HG02943 (cell line): ENCODE data around the gene SKIC3.

Source experiments
- ATAC-seq: cut with Tn5 transposase; IDR thresholded peaks from one replicate; pipeline ENCODE4 v1.9.1; 2021; ENCODE audit warnings: mild to moderate bottlenecking, low read depth, moderate library complexity; ENCODE audit not compliant: unreplicated experiment

SKIC3 gene

DNA sequence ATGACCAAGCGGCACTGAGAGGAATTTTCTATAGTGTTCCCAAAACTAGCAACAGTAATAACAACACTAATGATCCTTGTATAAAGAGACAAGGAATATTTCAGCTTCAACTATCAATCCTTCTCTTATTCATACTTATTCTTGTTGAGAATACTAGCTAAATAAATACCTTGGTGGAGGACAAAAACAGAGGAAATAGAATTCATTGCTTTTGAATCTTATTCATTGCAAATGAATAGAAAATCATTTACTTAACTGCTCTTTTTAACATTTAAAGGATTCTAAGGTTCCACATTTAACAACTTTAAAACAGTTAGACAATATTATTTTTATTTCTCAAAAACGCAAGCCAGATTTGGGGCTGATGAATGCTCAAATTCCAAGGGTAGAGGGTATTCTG lies 22.4 kb downstream of the SKIC3 start:
- ATAC-seq: no peak

GRCh38 chr5:95531491-95531890 lies 23.3 kb downstream of the SKIC3 start:
- no peak for ATAC-seq

DNA sequence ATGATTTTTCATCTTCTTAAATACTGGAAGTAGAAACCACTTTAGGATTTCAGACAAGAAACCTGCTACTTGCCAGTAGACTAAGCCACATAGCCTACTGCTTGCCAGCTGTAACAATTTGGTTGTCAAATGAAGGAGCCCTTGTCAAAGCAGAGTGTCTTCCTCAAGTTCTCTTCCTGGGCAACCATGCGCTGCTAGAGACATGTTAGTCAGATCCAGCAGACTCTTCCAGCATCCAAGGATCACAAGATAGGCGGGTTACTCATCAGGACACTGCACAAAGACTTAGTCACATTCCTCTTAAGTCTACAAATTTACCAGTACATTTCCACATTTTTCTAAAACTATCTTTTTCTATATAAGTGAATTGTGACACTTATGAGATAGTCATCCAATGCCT lies 24.4 kb downstream of the SKIC3 start:
- no peak for ATAC-seq

GRCh38 chr5:95528565-95528964 lies 26.2 kb downstream of the SKIC3 start:
- ATAC-seq: no peak

GRCh38 chr5:95526871-95527270 lies 27.9 kb downstream of the SKIC3 start:
- ATAC-seq: no peak

DNA sequence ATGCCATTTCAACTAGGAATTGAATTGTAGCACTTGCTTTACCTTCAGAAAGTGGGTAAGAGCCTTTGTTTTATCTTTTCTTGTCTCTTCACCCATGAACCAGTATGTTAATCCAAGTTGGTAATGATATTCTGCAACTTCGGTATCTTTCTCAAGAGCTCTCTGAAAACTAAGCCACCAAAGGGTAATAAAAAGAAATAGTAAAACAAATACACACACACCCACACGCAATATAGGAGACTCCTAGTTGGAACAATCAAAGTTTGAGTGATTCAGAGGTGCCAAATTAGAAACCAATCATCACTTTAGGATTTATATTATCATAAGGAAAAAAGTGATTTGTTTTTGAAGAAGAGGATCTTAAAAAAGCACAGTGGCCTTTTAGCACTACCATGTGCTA lies 30.4 kb downstream of the SKIC3 start:
- no peak for ATAC-seq

GRCh38 chr5:95520206-95520605 lies 34.6 kb downstream of the SKIC3 start:
- no peak for ATAC-seq

DNA sequence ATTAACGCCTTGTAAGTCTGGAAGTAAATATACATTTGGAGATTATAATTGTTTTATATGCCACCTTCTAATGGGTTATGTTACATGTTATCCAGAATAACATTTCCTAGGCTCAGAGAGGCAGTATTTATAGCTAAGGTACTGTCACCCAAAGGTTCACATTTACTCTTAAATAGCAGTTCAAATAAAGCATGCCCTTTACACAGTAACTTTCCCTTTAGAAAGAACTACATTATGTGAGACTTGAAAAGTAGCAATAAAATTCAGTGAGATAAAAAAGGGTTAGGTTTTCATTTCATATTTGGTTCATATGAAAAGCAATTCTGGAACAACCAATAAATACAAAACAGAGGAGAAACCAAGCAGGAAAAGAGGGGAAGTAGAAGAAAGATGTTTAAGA lies 35.1 kb downstream of the SKIC3 start:
- ATAC-seq: no peak

- ATAC-seq: no peak
Observed at GRCh38 chr5:95519151-95519550, 35.6 kb downstream of the SKIC3 start.

GRCh38 chr5:95518417-95518816 lies 36.4 kb downstream of the SKIC3 start:
- no peak for ATAC-seq

DNA sequence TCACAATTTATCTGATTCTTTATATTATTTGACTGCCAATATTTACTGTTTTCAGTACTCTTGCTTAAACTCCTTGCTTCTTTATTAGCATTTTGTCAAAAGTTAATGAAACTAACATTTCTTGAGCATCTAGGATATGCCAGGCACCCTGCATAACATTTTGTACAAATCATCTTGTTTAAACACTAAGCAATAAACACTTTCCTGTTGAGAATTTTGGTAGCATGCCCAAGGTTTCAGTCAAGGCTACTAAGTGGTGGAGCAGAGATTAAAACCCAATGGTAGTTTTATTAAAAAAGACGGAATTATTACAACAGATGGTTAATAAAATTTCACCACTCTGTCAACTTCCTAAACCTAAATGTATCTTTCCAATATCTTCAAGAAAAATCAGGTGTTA lies 43.2 kb downstream of the SKIC3 start:
- no peak for ATAC-seq

DNA sequence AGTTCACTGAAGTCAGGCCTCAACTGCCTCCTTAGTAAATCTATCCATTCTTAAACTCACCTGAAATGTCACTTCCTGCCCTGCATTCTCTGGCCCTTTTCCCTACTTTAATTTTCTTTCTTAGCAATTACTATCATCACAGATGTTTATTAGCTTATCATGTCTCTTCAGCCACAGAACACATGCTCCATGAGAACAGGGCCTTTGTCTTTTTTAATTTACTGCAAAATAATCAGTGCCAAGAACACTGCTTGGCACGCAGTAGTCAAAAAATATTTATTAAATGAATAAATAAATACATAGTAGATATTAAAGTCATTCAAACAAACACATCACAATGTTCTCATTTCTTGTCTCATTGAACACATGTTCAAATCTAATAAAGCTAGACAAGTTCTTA lies 46.2 kb downstream of the SKIC3 start:
- ATAC-seq: no peak
